ENCODE data around the gene MPIG6B.
A peak's percentile ranks its signal among the peaks of the same experiment; 100 is the strongest.

The MPIG6B gene

DNA sequence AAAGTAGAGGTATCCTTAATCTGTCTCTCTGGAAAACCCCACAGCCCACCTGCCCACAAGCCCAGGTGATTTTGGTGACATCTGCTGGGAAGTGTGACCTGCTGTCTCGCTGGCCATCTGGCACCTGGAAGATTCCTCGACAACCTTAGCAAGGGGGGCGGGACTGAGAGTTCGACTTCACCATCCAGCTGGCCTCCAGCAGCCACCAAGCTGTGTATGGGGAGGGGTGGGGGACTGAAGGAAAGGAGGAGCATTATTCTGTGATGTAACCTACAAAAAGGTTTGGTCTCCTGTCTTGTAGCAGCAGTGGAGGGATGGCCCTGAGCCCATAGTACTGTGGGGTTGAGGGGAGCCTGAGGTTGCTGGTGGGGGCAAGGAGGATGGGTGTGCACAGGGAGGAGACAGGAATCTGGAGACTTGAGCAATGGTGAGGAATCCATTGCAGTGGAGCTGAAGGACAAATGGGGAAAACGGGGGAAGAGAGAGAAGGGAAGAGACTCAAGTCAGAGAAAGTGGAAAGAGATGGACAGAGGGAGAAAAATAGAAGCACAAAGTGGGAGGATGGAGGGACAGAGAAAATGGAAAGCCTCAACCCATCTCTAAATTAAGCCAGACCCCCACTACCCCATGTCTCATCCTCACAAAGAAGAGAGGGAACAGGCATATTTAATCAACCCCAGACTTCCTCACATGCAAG is 12.5 kb upstream of the MPIG6B start:
- Histone ChIP-seq H3K27me3 (ENCODE audit: control insufficient read depth in 1 of 2, insufficient read depth in 2 of 2, low read length in 2 of 2) (no peaks in the 10 kb centered on the region), H3K9ac (ENCODE audit: low read depth in 1 of 2, low read length in 2 of 2) (no peak overlapping the region), H3K4me3 (ENCODE audit: low read depth in 1 of 2, low read length in 2 of 2) (no peak overlapping the region), H3K9me3 (ENCODE audit: control insufficient read depth in 1 of 2, low read length in 2 of 2) (no peaks in the 10 kb centered on the region), H3K27ac (ENCODE audit: low read depth, low read length) (no peak overlapping the region), H3K36me3 (ENCODE audit: control insufficient read depth in 1 of 2, insufficient read depth in 2 of 2, low read length in 2 of 2) (no peaks in the 10 kb centered on the region), H3K4me1 (ENCODE audit: control insufficient read depth in 1 of 2, insufficient read depth in 2 of 2, low read length in 2 of 2) (peaks cover 16 to 28% of the 10 kb centered on the region in 2 donors)

DNA sequence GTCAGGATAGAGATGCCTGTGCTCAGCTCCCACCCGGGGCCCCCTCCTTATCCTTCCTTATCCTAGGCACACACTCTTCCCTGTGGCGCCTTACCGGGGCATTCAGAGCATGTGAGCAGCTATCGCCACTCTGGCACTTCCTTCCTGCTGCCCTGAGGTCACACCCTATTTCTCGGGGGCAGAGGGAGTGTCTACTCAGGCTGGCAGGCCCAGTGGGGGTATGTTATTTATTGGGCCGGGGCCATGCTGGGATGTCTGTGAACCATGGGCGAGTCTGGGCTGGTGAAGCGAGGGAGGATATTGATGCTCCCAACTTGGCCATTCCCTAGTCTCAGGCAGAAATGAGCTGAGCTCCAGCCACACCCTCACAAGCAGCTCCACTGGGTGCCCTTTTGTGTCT is 11.9 kb upstream of the MPIG6B start:
- peaks cover 16 to 28% of the 10 kb centered on the region in 2 donors for H3K4me1 ChIP-seq (ENCODE audit: control insufficient read depth in 1 of 2, insufficient read depth in 2 of 2, low read length in 2 of 2)
- no peaks in the 10 kb centered on the region for H3K36me3 ChIP-seq (ENCODE audit: control insufficient read depth in 1 of 2, insufficient read depth in 2 of 2, low read length in 2 of 2)
- no peak overlapping the region for H3K9ac ChIP-seq (ENCODE audit: low read depth in 1 of 2, low read length in 2 of 2)
- no peak overlapping the region for H3K27ac ChIP-seq (ENCODE audit: low read depth, low read length)
- H3K27me3 ChIP-seq (ENCODE audit: control insufficient read depth in 1 of 2, insufficient read depth in 2 of 2, low read length in 2 of 2) = no peaks in the 10 kb centered on the region
- no peaks in the 10 kb centered on the region for H3K9me3 ChIP-seq (ENCODE audit: control insufficient read depth in 1 of 2, low read length in 2 of 2)
- H3K4me3 ChIP-seq (ENCODE audit: low read depth in 1 of 2, low read length in 2 of 2) = no peak overlapping the region

DNA sequence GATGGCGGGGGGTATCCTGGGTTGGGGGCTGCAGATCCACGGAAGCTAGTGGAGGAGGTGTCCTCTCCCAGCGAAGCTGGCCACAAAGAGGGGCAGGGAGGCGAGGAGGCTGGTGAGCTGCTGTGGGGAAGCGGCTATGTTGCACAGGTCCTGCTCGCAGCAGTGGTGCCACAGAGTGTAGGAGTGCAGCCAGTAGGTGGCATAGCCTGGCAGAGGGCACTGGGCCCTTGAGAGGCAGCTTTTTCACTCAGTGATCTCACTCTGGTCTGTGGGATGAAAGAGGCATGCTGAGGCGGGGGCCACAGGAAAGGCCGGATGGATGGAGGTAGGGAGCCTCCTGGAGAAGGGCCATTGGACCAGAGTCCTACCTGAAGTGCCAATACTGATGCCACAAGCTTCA is 10.9 kb upstream of the MPIG6B start:
- no peak overlapping the region for H3K9ac ChIP-seq (ENCODE audit: low read depth in 1 of 2, low read length in 2 of 2)
- no peaks in the 10 kb centered on the region for H3K27me3 ChIP-seq (ENCODE audit: control insufficient read depth in 1 of 2, insufficient read depth in 2 of 2, low read length in 2 of 2)
- no peak overlapping the region for H3K4me3 ChIP-seq (ENCODE audit: low read depth in 1 of 2, low read length in 2 of 2)
- H3K36me3 ChIP-seq (ENCODE audit: control insufficient read depth in 1 of 2, insufficient read depth in 2 of 2, low read length in 2 of 2) = no peaks in the 10 kb centered on the region
- H3K27ac ChIP-seq (ENCODE audit: low read depth, low read length) = no peak overlapping the region
- peaks cover 16 to 28% of the 10 kb centered on the region in 2 donors for H3K4me1 ChIP-seq (ENCODE audit: control insufficient read depth in 1 of 2, insufficient read depth in 2 of 2, low read length in 2 of 2)
- no peaks in the 10 kb centered on the region for H3K9me3 ChIP-seq (ENCODE audit: control insufficient read depth in 1 of 2, low read length in 2 of 2)

DNA sequence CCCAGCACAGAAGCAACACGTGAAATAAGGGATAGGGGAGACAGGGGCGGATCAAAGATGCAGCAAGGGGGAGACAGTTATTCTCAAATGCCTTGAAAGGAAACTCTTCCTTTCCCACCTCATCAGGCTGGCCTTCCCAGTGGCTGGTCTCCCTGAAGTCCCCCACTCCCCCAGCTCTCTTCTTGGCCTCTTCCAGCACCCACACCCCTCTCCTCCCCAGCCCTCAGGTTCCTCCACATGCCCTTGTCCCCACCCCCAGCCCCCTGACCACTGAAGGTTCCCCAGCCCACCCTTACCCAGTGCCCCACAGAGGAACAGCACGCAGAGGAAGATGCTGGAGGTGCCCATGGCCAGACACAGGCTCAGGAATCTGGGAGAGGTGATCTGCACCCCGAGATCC is 9.7 kb upstream of the MPIG6B start:
- Histone ChIP-seq H3K9ac (ENCODE audit: low read depth in 1 of 2, low read length in 2 of 2) (no peak overlapping the region), H3K4me1 (ENCODE audit: control insufficient read depth in 1 of 2, insufficient read depth in 2 of 2, low read length in 2 of 2) (peaks cover 21 to 39% of the 10 kb centered on the region in 2 donors)

DNA sequence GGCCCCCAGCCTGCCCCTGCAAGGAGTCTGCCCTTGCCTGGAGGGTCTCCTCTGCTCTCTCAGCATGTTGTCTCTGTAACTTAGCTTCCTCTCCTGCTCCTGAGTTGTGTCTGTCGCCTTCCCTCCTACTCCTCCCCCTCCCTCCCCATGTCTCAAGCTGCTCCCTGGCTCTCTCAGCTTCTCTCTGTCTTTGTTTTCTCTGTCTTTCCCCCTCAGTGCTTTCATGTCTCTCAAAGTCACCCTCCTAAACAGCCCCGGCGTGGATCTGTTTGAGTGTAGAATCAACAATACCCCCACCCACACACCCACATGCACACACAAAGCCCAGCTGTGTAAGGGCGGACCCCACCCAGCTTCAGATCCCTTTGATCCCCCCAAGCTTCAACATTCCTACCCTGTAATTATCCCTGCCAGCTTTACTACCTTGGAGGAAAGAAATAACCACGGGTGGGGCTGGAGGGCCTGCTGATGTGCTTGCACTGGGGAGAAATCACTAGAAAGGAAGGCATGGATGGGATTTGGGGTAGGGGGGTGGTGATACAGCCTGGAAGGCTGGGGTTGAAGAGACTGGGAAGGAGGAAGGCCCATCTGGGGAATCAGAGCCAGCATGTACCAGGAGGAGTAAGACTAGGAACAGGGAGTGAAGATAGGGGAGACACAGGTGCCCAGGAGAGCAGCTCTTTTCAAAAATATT is 9.0 kb upstream of the MPIG6B start:
- no peaks in the 10 kb centered on the region for H3K9me3 ChIP-seq (ENCODE audit: control insufficient read depth in 1 of 2, low read length in 2 of 2)
- no peak overlapping the region for H3K4me3 ChIP-seq (ENCODE audit: low read depth in 1 of 2, low read length in 2 of 2)
- H3K36me3 ChIP-seq (ENCODE audit: control insufficient read depth in 1 of 2, insufficient read depth in 2 of 2, low read length in 2 of 2) = no peaks in the 10 kb centered on the region
- H3K9ac ChIP-seq (ENCODE audit: low read depth in 1 of 2, low read length in 2 of 2) = no peak overlapping the region
- no peaks in the 10 kb centered on the region for H3K27me3 ChIP-seq (ENCODE audit: control insufficient read depth in 1 of 2, insufficient read depth in 2 of 2, low read length in 2 of 2)
- H3K27ac ChIP-seq (ENCODE audit: low read depth, low read length) = no peak overlapping the region
- peaks cover 27 to 46% of the 10 kb centered on the region in 2 donors for H3K4me1 ChIP-seq (ENCODE audit: control insufficient read depth in 1 of 2, insufficient read depth in 2 of 2, low read length in 2 of 2)

More for the DNA sequence above, 9.7 kb upstream of the MPIG6B start:
- no peaks in the 10 kb centered on the region for H3K27me3 ChIP-seq (ENCODE audit: control insufficient read depth in 1 of 2, insufficient read depth in 2 of 2, low read length in 2 of 2)
- H3K4me3 ChIP-seq (ENCODE audit: low read depth in 1 of 2, low read length in 2 of 2) = no peak overlapping the region
- no peaks in the 10 kb centered on the region for H3K9me3 ChIP-seq (ENCODE audit: control insufficient read depth in 1 of 2, low read length in 2 of 2)
- no peaks in the 10 kb centered on the region for H3K36me3 ChIP-seq (ENCODE audit: control insufficient read depth in 1 of 2, insufficient read depth in 2 of 2, low read length in 2 of 2)
- no peak overlapping the region for H3K27ac ChIP-seq (ENCODE audit: low read depth, low read length)

DNA sequence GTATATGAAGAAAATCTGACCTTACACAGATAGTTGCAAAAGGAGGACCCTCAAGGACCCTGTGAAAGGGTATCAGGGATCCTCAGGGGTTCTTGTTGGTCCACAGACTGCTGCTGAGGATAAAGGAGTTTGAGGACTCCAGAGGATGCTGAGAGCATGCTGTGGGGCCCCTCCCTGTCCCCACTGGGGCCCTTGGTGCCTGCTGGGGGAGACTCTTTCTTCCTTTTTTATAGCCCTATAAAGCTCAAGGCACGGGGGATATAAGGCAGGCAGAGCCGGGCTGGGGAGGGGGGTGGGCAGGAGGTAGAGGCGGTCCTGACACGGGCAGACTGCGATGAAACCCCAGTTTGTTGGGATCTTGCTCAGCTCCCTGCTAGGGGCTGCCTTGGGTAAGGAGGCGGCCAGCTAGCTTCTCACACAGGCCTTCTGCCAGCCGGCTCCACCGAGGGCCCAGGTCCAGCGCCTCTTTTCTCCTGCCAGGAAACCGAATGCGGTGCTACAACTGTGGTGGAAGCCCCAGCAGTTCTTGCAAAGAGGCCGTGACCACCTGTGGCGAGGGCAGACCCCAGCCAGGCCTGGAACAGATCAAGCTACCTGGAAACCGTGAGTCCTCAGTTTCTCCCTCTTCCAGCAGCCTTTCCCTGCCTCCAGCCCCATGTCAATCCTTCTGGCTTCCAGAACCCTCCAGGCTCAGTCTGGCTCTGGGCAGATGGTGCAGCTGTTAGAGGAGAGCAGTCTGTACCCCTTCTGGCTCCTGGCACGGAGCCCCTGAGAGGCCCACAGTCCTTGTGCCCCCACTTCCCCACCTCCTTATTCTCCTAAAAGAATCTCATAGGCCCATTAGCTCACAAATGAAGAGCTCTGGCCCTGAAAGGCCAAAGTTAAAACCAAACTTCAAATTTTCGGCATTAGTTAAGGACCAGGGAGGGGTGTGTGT is 7.9 kb upstream of the MPIG6B start, which contains the start of gene LY6G6D:
TSS of gene LY6G6D (plus strand) at position 327 of the 937 bp plus-strand sequence. CDS start at position 335, 8 bp downstream.
- no peaks in the 10 kb centered on the region for H3K27me3 ChIP-seq (ENCODE audit: control insufficient read depth in 1 of 2, insufficient read depth in 2 of 2, low read length in 2 of 2)
- peaks cover 27 to 51% of the 10 kb centered on the region in 2 donors for H3K4me1 ChIP-seq (ENCODE audit: control insufficient read depth in 1 of 2, insufficient read depth in 2 of 2, low read length in 2 of 2)
- no peaks in the 10 kb centered on the region for H3K36me3 ChIP-seq (ENCODE audit: control insufficient read depth in 1 of 2, insufficient read depth in 2 of 2, low read length in 2 of 2)
- H3K9me3 ChIP-seq (ENCODE audit: control insufficient read depth in 1 of 2, low read length in 2 of 2) = no peaks in the 10 kb centered on the region
- H3K27ac ChIP-seq (ENCODE audit: low read depth, low read length) = no peak within 1 kb of the TSS
- H3K9ac ChIP-seq (ENCODE audit: low read depth in 1 of 2, low read length in 2 of 2) = no peak within 1 kb of the TSS
- H3K4me3 ChIP-seq (ENCODE audit: low read depth in 1 of 2, low read length in 2 of 2) = no peak within 1 kb of the TSS

DNA sequence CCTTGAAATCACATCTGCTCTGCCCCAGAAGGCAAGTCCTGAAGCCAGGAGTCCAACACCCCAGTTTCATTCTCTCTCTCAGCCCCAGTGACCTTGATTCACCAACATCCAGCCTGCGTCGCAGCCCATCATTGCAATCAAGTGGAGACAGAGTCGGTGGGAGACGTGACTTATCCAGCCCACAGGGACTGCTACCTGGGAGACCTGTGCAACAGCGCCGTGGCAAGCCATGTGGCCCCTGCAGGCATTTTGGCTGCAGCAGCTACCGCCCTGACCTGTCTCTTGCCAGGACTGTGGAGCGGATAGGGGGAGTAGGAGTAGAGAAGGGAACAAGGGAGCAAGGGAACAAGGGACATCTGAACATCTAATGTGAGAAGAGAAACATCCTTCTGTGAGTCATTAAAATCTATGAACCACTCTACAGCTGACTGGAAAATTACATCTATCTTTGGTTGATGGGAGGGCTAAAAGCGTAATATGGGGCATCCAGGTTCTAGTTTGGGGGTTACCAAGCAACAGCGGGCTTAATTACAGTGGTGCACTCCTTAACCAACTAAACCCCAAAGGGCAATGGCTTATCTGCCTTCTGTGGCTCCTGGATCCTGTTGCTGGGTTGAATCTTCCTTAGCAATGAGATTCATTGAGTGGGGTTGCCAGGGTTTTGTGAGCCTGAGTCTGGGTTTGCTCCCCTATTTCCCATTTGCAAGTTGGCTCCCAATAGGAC is 5.5 kb upstream of the MPIG6B start:
- no peaks in the 10 kb centered on the region for H3K9me3 ChIP-seq (ENCODE audit: control insufficient read depth in 1 of 2, low read length in 2 of 2)
- H3K27me3 ChIP-seq (ENCODE audit: control insufficient read depth in 1 of 2, insufficient read depth in 2 of 2, low read length in 2 of 2) = no peaks in the 10 kb centered on the region
- no peak overlapping the region for H3K9ac ChIP-seq (ENCODE audit: low read depth in 1 of 2, low read length in 2 of 2)
- H3K27ac ChIP-seq (ENCODE audit: low read depth, low read length) = no peak overlapping the region
- H3K36me3 ChIP-seq (ENCODE audit: control insufficient read depth in 1 of 2, insufficient read depth in 2 of 2, low read length in 2 of 2) = no peaks in the 10 kb centered on the region
- peaks cover 17 to 34% of the 10 kb centered on the region in 2 donors for H3K4me1 ChIP-seq (ENCODE audit: control insufficient read depth in 1 of 2, insufficient read depth in 2 of 2, low read length in 2 of 2)
- no peak overlapping the region for H3K4me3 ChIP-seq (ENCODE audit: low read depth in 1 of 2, low read length in 2 of 2)

DNA sequence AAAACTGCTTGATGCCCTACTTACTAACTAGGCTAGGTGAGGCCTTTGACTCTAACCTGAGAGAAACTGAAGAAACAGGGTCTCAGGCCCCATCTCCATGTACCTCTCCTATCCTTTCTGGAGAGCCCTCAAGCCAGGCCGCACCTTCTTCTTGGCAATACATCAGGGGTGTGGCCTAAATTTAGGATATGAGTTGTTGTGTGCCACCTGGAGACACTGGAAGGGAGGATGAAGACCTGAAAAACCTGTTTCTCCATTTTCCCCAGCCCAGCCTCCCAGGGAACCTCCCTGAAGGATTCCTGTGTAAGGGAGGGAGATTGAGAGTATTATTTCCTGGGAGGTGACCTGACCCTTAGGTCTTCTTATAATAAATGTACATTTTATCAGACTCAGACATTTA is 4.9 kb upstream of the MPIG6B start:
- peaks cover 17 to 34% of the 10 kb centered on the region in 2 donors for H3K4me1 ChIP-seq (ENCODE audit: control insufficient read depth in 1 of 2, insufficient read depth in 2 of 2, low read length in 2 of 2)
- no peak overlapping the region for H3K27ac ChIP-seq (ENCODE audit: low read depth, low read length)
- H3K9me3 ChIP-seq (ENCODE audit: control insufficient read depth in 1 of 2, low read length in 2 of 2) = no peaks in the 10 kb centered on the region

DNA sequence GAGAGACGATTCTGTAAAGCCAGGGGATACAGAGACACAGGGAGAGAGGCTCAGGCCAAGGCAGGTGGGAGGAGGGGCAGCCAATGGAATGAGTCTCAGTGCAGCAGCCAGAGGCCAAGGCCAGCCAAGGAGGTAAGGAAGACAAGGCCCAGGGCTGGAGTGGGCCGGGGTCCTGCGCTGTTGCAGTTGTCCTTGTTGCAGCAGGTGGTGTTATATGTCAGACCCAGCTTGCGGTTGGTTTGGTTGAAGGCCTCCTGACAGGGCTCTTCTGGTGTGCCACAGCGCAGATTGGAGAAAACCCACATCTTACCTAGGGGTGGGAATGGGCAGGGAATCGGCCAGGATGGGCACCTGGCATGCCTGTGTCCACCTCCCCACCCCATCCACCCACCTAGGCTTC is 4.2 kb upstream of the MPIG6B start:
- no peaks in the 10 kb centered on the region for H3K9me3 ChIP-seq (ENCODE audit: control insufficient read depth in 1 of 2, low read length in 2 of 2)
- H3K36me3 ChIP-seq (ENCODE audit: control insufficient read depth in 1 of 2, insufficient read depth in 2 of 2, low read length in 2 of 2) = no peaks in the 10 kb centered on the region
- peak overlapping the region in 1 of 2 donors; percentile 38 for H3K9ac ChIP-seq (ENCODE audit: low read depth in 1 of 2, low read length in 2 of 2)
- no peaks in the 10 kb centered on the region for H3K27me3 ChIP-seq (ENCODE audit: control insufficient read depth in 1 of 2, insufficient read depth in 2 of 2, low read length in 2 of 2)
- H3K27ac ChIP-seq (ENCODE audit: low read depth, low read length) = no peak overlapping the region
- H3K4me3 ChIP-seq (ENCODE audit: low read depth in 1 of 2, low read length in 2 of 2) = no peak overlapping the region
- peaks cover 14 to 27% of the 10 kb centered on the region in 2 donors for H3K4me1 ChIP-seq (ENCODE audit: control insufficient read depth in 1 of 2, insufficient read depth in 2 of 2, low read length in 2 of 2)

More for the DNA sequence above, 4.9 kb upstream of the MPIG6B start:
- Histone ChIP-seq H3K9ac (ENCODE audit: low read depth in 1 of 2, low read length in 2 of 2) (no peak overlapping the region), H3K27me3 (ENCODE audit: control insufficient read depth in 1 of 2, insufficient read depth in 2 of 2, low read length in 2 of 2) (no peaks in the 10 kb centered on the region), H3K4me3 (ENCODE audit: low read depth in 1 of 2, low read length in 2 of 2) (no peak overlapping the region), H3K36me3 (ENCODE audit: control insufficient read depth in 1 of 2, insufficient read depth in 2 of 2, low read length in 2 of 2) (no peaks in the 10 kb centered on the region)

All from duodenal mucosa (tissue), 2 donors.